Activated T-helper 1 cell treated with anti-CD3 and anti-CD28 coated beads, Interleukin-12 subunit alpha, Interleukin-12 subunit beta, Interleukin-2, Interleukin-4 antibody, amounts not matched to agents 30 ng/mL and 10 ng/mL and 1 ng/mL, durations not matched to agents 14 hours and 24 hours and 36 hours (primary cell): Measurements from ENCODE around the gene NAB2. TPM values are rescaled to one million over a fixed set of nuclear protein-coding genes. Genes with fewer than 3 reads are reported as not detected.

Experiments used
- DNase-seq: peaks from one replicate; pipeline ENCODE4 v3.0.0; 2021; ENCODE audit warnings: low spot score
- H3K27ac Mint-ChIP-seq: one replicate; pipeline ENCODE4 v1.8.0; 2021; ENCODE audit warnings: mild to moderate bottlenecking, mixed read lengths
- H3K27me3 Mint-ChIP-seq: one replicate; pipeline ENCODE4 v1.8.0; 2022; ENCODE audit warnings: mild to moderate bottlenecking, moderate library complexity, mixed read lengths; ENCODE audit not compliant: insufficient read depth
- H3K36me3 Mint-ChIP-seq: one replicate; pipeline ENCODE4 v1.8.0; 2021; ENCODE audit warnings: low read depth, mixed read lengths
- H3K4me1 Mint-ChIP-seq: one replicate; pipeline ENCODE4 v1.8.0; 2021; ENCODE audit warnings: low read depth, mixed read lengths
- H3K4me3 Mint-ChIP-seq: one replicate; pipeline ENCODE4 v1.8.0; 2021; ENCODE audit warnings: mild to moderate bottlenecking, moderate library complexity, mixed read lengths
- H3K9me3 Mint-ChIP-seq: one replicate; pipeline ENCODE4 v1.8.0; 2021; ENCODE audit warnings: mixed read lengths
- intact Hi-C: fragments of 100-400 bp; cut with micrococcal nuclease; formaldehyde crosslinking; loops from one replicate; pipeline ENCODE4 v1.15.1; 2024
- total RNA-seq: library from RNA; stranded (reverse); gene quantifications from 2 replicates; pipeline ENCODE4 v1.2.3, GENCODE V29; 2022

The NAB2 gene
- total RNA-seq, 1 donor from 2014 or later: 73.6 TPM

DNA sequence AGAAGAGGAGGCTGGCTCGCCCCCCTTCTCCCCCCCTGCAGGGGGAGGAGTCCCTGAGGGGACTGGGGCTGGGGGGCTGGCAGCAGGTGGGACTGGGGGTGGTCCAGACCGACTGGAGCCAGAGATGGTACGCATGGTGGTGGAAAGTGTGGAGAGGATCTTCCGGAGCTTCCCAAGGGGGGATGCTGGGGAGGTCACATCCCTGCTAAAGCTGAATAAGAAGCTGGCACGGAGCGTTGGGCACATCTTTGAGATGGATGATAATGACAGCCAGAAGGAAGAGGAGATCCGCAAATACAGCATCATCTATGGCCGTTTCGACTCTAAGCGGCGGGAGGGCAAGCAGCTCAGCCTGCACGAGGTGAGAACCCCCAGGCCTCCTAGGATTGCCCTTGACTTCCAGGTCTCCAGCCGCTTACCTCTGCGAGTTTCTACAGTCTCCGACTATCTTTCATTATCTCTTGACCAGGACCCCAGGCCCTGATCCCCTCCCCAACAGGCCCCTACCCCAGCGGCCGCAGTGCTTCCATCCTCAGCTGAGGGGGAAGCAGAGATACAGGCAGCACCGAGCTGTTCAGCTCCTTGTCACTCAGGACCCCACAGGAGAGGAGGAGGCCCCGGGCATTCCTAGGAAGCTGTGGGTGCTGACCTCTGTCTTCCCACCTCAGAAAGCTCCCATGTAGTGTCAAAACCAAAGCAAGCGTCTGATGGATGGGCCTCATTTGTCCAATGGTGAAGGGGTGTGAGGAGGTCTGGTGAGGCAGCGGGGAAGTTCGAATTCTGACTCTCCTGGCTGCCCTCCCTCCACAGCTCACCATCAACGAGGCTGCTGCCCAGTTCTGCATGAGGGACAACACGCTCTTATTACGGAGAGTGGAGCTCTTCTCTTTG, 3.0 kb downstream of the NAB2 start:
- no peak for DNase-seq
- H3K4me3 Mint-ChIP-seq: peak overlapping the region; percentile 83
- H3K27me3 Mint-ChIP-seq: peaks cover 2% of the 10 kb centered on the region
- peaks cover 77% of the 10 kb centered on the region for H3K4me1 Mint-ChIP-seq
- H3K36me3 Mint-ChIP-seq: peaks cover 55% of the 10 kb centered on the region
- no peaks in the 10 kb centered on the region for H3K9me3 Mint-ChIP-seq
- intact Hi-C loops: no loop called here
- H3K27ac Mint-ChIP-seq: peak overlapping the region; percentile 76

DNA sequence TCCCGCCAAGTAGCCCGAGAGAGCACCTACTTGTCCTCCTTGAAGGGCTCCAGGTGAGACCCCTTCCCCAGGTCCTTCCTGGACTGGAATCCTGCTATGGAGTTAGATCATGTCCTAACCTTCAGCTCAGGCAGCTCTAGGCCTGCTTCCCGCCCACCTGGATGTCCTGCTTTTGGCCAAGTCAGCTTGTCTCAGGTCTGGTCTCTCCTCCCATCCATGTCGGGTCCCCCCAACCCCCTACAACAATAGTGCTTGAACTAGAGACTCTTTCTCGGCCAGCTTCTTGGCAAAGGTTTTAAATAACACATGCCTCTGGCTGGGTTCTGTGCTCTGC, 3.6 kb downstream of the NAB2 start:
- H3K4me3 Mint-ChIP-seq: peak overlapping the region; percentile 83
- no peak for DNase-seq
- intact Hi-C loops: no loop called here
- H3K36me3 Mint-ChIP-seq: peaks cover 61% of the 10 kb centered on the region
- H3K27me3 Mint-ChIP-seq: peaks cover 2% of the 10 kb centered on the region
- H3K9me3 Mint-ChIP-seq: no peaks in the 10 kb centered on the region
- peak overlapping the region; percentile 76 for H3K27ac Mint-ChIP-seq
- peaks cover 77% of the 10 kb centered on the region for H3K4me1 Mint-ChIP-seq

DNA sequence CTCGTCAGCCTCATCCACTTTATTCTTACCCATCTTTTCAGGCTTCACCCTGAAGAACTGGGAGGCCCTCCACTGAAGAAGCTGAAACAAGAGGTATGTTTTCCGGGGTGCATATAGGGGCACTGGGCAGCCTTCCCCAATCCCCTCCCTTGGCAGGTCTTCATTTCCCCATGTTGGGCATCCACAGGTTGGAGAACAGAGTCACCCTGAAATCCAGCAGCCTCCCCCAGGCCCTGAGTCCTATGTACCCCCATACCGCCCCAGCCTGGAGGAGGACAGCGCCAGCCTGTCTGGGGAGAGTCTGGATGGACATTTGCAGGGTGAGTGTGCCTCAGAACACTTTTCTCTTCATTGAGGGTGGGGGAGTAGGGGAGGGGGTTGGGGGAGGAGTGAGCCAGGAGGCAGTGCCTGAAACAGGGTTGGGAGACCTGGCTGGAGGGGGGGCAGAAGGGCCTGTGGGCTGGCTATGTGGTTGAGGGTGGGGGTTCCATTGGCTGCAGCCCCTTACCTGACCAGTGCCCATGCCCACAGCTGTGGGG, 4.0 kb downstream of the NAB2 start:
- Mint-ChIP-seq H3K36me3 (peaks cover 63% of the 10 kb centered on the region), H3K27ac (peak overlapping the region; percentile 93), H3K4me1 (peaks cover 75% of the 10 kb centered on the region), H3K4me3 (peak overlapping the region; percentile 83), H3K9me3 (no peaks in the 10 kb centered on the region), H3K27me3 (peaks cover 2% of the 10 kb centered on the region)
- no peak for DNase-seq
- intact Hi-C loops: loop anchor here (1.0 kb wide), 2 partner anchors 24 to 29 kb away; no protein-coding TSS in a partner anchor

DNA sequence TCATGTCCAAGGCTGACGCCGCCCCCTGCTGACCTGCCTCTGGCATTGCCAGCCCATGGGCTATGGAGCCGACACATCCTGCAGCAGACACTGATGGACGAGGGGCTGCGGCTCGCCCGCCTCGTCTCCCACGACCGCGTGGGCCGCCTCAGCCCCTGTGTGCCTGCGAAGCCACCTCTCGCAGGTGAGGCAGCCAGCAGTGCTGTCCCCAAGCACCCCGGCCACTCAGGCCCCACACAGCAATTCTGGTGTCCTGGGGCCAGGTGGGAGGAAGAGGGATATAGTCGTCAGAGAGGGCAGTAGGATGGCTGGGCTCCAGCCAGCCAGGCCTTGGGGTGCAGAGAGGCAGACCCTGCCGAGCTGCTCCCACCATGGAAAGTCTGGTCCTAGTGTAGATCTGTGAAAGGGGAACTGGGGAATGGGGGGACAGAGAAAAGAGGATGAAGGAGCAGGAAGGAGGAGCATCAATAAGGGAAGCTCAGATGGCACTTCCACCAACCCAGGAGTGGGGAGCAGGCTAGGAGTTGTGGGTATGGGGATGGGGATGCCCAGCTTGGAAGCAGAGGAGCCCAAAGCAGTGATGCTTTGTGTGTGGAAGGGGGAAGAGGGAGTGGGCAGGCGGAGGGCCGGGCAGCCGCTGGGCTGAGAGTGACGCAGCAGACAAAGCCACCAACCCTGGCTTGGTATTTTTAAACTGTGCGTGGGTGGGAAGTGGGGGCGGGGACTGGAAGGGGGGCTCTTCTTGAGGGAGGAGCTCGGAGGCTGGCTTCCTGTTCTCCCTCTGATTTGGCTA, 4.7 kb downstream of the NAB2 start:
- Mint-ChIP-seq H3K36me3 (peaks cover 65% of the 10 kb centered on the region), H3K27me3 (peaks cover 2% of the 10 kb centered on the region), H3K9me3 (no peaks in the 10 kb centered on the region), H3K4me3 (peak overlapping the region; percentile 83), H3K4me1 (peaks cover 68% of the 10 kb centered on the region), H3K27ac (peak overlapping the region; percentile 93)
- intact Hi-C loops: loop anchor here (1.0 kb wide), 3 partner anchors 17 to 29 kb away; no protein-coding TSS in a partner anchor
- peak; percentile 34 for DNase-seq

DNA sequence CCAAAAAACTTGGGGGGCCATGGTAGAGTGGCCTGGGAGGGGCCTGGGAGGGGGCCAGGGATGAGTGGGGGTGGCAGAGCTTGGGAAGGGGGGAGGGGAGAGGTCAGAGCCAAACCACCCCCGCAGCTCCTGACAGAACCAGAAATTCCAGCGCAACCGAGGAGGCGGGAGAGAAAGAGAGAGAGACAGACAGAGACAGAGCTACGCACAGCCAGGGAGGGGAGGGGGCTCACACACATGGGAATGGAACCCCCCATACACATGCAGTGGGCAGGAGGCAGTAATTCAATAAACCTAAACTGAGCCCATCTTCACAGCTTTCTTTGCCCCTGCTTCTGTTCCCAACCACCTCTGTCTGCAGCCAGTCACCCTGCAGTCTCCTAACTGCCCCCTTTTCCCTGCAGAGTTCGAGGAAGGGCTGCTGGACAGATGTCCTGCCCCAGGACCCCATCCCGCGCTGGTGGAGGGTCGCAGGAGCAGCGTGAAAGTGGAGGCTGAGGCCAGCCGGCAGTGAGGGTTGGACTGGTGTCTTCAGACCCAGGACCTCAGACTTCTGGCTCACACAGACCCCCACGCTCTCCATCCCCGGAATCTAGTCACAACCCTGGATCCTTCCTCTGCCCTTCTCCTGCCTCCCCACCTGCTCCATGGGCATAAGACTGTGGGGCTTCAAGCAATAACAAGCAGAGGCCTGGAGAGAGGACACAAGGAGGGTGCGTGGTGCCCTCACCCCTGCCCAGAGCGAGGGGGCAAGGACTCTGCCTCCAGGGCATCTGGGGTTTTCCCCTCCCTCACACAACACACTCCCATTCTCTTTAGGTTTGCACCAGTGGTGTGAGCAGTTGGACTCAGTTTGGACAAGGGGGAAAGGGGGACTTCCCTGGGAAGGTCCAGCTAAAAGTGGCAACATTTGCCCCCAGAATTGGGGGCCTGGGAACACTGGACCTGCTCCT, 5.6 kb downstream of the NAB2 start:
- Mint-ChIP-seq H3K36me3 (peaks cover 72% of the 10 kb centered on the region), H3K4me1 (peaks cover 68% of the 10 kb centered on the region), H3K27me3 (peaks cover 2% of the 10 kb centered on the region), H3K27ac (peak overlapping the region; percentile 93), H3K9me3 (no peaks in the 10 kb centered on the region), H3K4me3 (peak overlapping the region; percentile 83)
- intact Hi-C loops: loop anchor here (1.0 kb wide), 1 partner anchor 16 kb away; no protein-coding TSS in a partner anchor
- no peak for DNase-seq

DNA sequence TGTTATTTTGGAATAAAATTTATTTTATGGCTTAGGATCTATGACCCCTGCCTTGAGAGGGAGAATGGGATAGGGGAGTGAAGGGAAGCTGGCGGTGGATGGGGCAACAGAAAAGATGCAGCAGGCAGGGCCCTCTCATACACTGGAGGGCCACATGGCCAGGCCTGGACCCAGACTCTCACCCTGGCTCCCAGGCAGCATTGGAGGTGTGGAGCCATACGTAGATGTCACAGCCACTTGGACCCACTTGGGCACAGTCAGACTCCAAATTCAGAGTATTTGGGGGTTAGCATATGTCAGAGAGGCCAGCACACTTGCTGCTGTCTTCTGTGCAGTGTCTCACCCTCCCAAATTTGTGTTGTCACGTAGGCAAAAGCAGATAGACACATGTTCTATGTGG, 6.5 kb downstream of the NAB2 start:
- no peaks in the 10 kb centered on the region for H3K9me3 Mint-ChIP-seq
- H3K4me3 Mint-ChIP-seq: no peak overlapping the region
- no peak for DNase-seq
- intact Hi-C loops: no loop called here
- peak overlapping the region; percentile 70 for H3K27ac Mint-ChIP-seq
- H3K27me3 Mint-ChIP-seq: peaks cover 2% of the 10 kb centered on the region
- peaks cover 59% of the 10 kb centered on the region for H3K4me1 Mint-ChIP-seq
- peaks cover 72% of the 10 kb centered on the region for H3K36me3 Mint-ChIP-seq

DNA sequence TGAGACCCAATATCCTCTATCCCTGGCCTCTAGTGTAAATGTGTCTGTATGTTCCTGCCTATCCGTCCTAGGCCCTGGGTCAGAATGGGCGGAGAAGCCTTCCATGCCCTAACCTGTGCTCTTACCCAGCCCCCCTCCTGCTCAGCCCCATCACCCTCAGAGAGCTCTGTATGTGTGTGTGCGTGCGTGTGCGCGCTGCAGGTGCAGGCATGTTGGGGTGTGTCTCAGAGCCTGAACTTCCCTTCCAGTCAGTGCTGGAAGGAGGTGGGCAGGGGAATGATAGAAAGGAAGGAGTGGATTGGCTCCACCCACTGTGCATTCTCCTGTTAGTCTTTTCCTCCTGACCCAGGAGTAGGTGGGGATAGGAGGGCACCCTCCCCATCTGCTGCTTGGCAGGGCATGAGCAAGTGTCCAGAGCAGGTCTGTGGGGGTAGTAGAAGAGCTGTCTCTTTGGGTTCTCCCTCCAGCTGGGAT, 7.2 kb downstream of the NAB2 start:
- H3K4me3 Mint-ChIP-seq: no peak overlapping the region
- H3K9me3 Mint-ChIP-seq: no peaks in the 10 kb centered on the region
- H3K27ac Mint-ChIP-seq: peak overlapping the region; percentile 31
- H3K36me3 Mint-ChIP-seq: peaks cover 66% of the 10 kb centered on the region
- peaks cover 52% of the 10 kb centered on the region for H3K4me1 Mint-ChIP-seq
- intact Hi-C loops: no loop called here
- no peak for DNase-seq
- H3K27me3 Mint-ChIP-seq: peaks cover 2% of the 10 kb centered on the region

DNA sequence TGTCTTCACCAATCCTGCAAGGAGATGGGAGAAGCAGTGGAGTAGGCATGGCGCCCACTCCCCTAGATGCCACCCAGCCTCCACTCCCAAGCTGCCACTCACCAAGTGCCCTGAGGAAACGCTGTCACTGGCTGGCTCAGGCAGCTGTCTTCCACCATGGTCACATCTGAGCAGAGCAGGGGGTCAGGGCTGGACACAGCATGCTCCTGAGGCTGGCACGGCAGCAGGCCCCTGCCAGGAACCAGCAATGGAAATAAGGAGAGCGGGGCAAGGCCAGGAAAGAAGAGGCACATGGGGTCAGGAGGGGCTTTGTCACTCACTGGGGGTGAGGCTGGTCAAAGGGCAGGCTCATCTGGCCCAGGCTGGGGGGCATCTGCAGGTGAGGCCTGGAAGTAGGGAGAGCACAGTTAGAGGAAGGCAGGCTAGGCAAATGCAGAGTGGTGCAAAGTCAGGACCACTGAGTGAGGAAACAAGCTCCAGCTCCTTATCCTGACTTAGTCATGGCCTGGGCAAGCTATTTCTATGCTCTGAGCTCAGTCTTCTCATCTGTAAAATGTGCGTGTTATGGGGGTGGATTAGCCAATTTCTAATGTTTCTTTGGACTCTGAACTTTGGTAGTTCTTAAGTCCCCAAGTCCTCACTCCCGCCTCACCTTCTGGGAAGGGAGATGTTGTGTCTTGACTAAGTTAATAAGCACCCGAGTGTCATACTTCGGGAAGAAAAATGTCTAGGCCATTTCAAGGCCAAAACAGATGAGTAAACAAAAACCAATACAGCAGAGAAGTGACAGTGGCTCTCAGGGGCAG, 8.0 kb downstream of the NAB2 start:
- H3K27ac Mint-ChIP-seq: peak overlapping the region; percentile 50
- no peak for DNase-seq
- no peak overlapping the region for H3K4me3 Mint-ChIP-seq
- H3K9me3 Mint-ChIP-seq: no peaks in the 10 kb centered on the region
- intact Hi-C loops: no loop called here
- H3K4me1 Mint-ChIP-seq: peaks cover 46% of the 10 kb centered on the region
- peaks cover 2% of the 10 kb centered on the region for H3K27me3 Mint-ChIP-seq
- H3K36me3 Mint-ChIP-seq: peaks cover 60% of the 10 kb centered on the region

DNA sequence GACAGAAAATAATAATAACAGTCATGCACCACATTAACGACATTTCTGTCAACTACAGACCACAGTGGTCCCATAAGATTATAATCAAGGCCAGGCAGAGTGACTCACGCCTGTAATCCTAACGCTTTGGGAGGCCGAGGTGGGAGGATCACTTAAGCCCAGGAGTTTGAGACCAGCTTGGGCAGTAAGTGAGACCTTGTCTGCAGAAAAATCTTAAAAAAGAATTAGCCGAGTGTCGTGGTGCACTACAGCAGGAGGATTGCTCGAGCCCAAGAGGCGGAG, 8.6 kb downstream of the NAB2 start:
- peaks cover 40% of the 10 kb centered on the region for H3K4me1 Mint-ChIP-seq
- no peak for DNase-seq
- no peak overlapping the region for H3K27ac Mint-ChIP-seq
- intact Hi-C loops: no loop called here
- H3K4me3 Mint-ChIP-seq: no peak overlapping the region
- H3K9me3 Mint-ChIP-seq: no peaks in the 10 kb centered on the region
- H3K36me3 Mint-ChIP-seq: peaks cover 57% of the 10 kb centered on the region
- peaks cover 2% of the 10 kb centered on the region for H3K27me3 Mint-ChIP-seq

DNA sequence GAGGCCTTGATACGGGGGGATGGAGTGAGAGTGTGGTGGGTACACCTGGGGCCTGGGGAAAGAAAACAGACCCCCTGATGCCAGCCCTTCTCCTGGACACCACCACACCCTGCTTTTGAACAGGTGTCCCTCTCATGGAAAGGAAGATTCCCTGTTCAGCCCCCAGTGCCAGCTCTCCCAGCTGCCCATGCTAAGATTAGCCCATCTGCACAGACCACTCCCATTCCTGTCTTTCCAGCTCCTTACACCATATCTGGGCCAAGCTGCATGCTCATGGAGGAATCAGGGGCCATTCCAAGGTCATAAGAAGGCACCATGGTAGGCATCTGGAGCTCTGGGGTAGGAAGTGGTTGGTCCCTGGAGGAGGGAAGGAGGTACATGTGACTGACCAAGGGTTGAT, 9.6 kb downstream of the NAB2 start:
- H3K36me3 Mint-ChIP-seq: peaks cover 51% of the 10 kb centered on the region
- no peaks in the 10 kb centered on the region for H3K9me3 Mint-ChIP-seq
- DNase-seq: no peak
- intact Hi-C loops: no loop called here
- no peak overlapping the region for H3K4me3 Mint-ChIP-seq
- H3K27me3 Mint-ChIP-seq: peaks cover 2% of the 10 kb centered on the region
- peaks cover 30% of the 10 kb centered on the region for H3K4me1 Mint-ChIP-seq
- H3K27ac Mint-ChIP-seq: peak overlapping the region; percentile 11

DNA sequence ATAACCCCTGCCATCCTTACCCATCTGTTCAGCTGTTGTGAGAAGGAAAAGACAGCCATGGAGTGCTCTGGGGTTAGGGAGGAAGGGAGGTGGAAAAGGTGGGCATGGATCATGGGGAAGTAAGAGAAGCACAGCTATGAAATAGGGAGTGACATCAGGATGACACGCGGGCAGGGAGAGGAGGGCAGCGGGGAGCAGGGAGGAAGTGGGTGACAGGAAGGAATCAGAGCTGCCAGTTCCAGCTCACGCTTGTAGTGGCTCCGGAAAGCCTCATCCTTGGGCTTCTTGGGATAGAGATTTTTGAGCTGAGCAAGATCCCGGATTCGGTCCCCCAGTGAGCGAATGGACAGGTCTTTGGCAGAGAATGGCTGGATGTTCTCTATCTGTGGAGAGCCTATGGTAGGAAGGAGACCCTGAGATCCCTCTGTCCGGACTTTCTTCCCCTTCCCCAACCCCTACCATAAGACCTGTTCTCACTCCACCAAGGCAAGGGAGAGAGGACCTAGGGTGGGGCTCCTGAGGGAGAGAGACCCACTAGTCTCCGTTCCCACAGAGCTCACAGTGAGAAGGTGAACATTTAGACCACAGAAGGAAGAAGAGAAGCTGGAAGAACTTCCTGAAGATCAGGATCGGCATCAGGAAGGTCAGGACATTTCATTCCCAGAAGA, 10.3 kb downstream of the NAB2 start:
- intact Hi-C loops: no loop called here
- Mint-ChIP-seq H3K27ac (peak overlapping the region; percentile 45), H3K36me3 (peaks cover 54% of the 10 kb centered on the region), H3K27me3 (peaks cover 2% of the 10 kb centered on the region), H3K9me3 (no peaks in the 10 kb centered on the region), H3K4me3 (no peak overlapping the region), H3K4me1 (peaks cover 23% of the 10 kb centered on the region)
- DNase-seq: no peak
